IPS-15b (cell line): ENCODE results near the gene DDB1.

Experiments used
- H3K27me3 ChIP-seq: one replicate; pipeline ENCODE4 v1.6.1; 2013; ENCODE audit warnings: low read length; ENCODE audit not compliant: control insufficient read depth, insufficient read depth
- H3K36me3 ChIP-seq: one replicate; pipeline ENCODE4 v1.6.1; 2013; ENCODE audit warnings: low read length; ENCODE audit not compliant: control insufficient read depth, insufficient read depth
- H3K4me1 ChIP-seq: one replicate; pipeline ENCODE4 v1.6.1; 2013; ENCODE audit warnings: mild to moderate bottlenecking, low read length; ENCODE audit not compliant: control insufficient read depth, insufficient read depth
- H3K4me3 ChIP-seq: one replicate; pipeline ENCODE4 v1.5.1; 2013; ENCODE audit warnings: low read depth, low read length
- H3K9ac ChIP-seq: one replicate; pipeline ENCODE4 v1.6.1; 2013; ENCODE audit warnings: low read depth, mild to moderate bottlenecking, low read length
- H3K9me3 ChIP-seq: one replicate; pipeline ENCODE4 v1.6.1; 2013; ENCODE audit warnings: mild to moderate bottlenecking, low read length; ENCODE audit not compliant: control insufficient read depth, insufficient read depth

The DDB1 gene

GRCh38 chr11:61364012-61364675, 31.2 kb upstream of the DDB1 start:
- Histone ChIP-seq H3K4me1 (no peaks in the 10 kb centered on the region), H3K27me3 (no peaks in the 10 kb centered on the region), H3K4me3 (no peak overlapping the region), H3K9me3 (no peaks in the 10 kb centered on the region), H3K9ac (no peak overlapping the region), H3K36me3 (peaks cover 36% of the 10 kb centered on the region)

- no peaks in the 10 kb centered on the region for H3K9me3 ChIP-seq
- no peaks in the 10 kb centered on the region for H3K4me1 ChIP-seq
- peak overlapping the region; percentile 93 for H3K4me3 ChIP-seq
- peak overlapping the region; percentile 99 for H3K9ac ChIP-seq
- no peaks in the 10 kb centered on the region for H3K27me3 ChIP-seq
- H3K36me3 ChIP-seq, result peaks cover 23% of the 10 kb centered on the region
Observed at GRCh38 chr11:61362542-61362875, 29.6 kb upstream of the DDB1 start.

- no peaks in the 10 kb centered on the region for H3K9me3 ChIP-seq
- H3K36me3 ChIP-seq, result peaks cover 17% of the 10 kb centered on the region
- H3K4me3 ChIP-seq, result peak within 1 kb of the TSS; percentile 93
- H3K9ac ChIP-seq, result peak within 1 kb of the TSS; percentile 99
- H3K27me3 ChIP-seq, result no peaks in the 10 kb centered on the region
- H3K4me1 ChIP-seq, result no peaks in the 10 kb centered on the region
Observed at GRCh38 chr11:61361741-61362541, 29.0 kb upstream of the DDB1 start, which contains the start of the genes CYB561A3 and TMEM138. Gene CYB561A3 (minus strand): TSS chr11:61361882. CDS start chr11:61356713, 5,169 bp downstream. Gene TMEM138 (plus strand): TSS chr11:61362374. CDS start chr11:61364391, 2,017 bp downstream.

GRCh38 chr11:61361237-61361740, 28.4 kb upstream of the DDB1 start:
- Histone ChIP-seq H3K9me3 (no peaks in the 10 kb centered on the region), H3K9ac (peak overlapping the region; percentile 99), H3K36me3 (peaks cover 12% of the 10 kb centered on the region), H3K27me3 (no peaks in the 10 kb centered on the region), H3K4me3 (peak overlapping the region; percentile 93), H3K4me1 (no peaks in the 10 kb centered on the region)

GRCh38 chr11:61359516-61359915, 26.6 kb upstream of the DDB1 start:
- Histone ChIP-seq H3K4me3 (no peak overlapping the region), H3K9ac (no peak overlapping the region), H3K27me3 (no peaks in the 10 kb centered on the region), H3K4me1 (no peaks in the 10 kb centered on the region), H3K9me3 (no peaks in the 10 kb centered on the region), H3K36me3 (peaks cover 5% of the 10 kb centered on the region)

GRCh38 chr11:61358566-61358965, 25.7 kb upstream of the DDB1 start:
- Histone ChIP-seq H3K9me3 (no peaks in the 10 kb centered on the region), H3K27me3 (no peaks in the 10 kb centered on the region), H3K4me3 (no peak overlapping the region), H3K4me1 (no peaks in the 10 kb centered on the region), H3K9ac (no peak overlapping the region), H3K36me3 (no peaks in the 10 kb centered on the region)

GRCh38 chr11:61357894-61358239, 25.0 kb upstream of the DDB1 start:
- Histone ChIP-seq H3K9me3 (no peaks in the 10 kb centered on the region), H3K36me3 (no peaks in the 10 kb centered on the region), H3K4me3 (no peak overlapping the region), H3K9ac (no peak overlapping the region), H3K27me3 (no peaks in the 10 kb centered on the region), H3K4me1 (no peaks in the 10 kb centered on the region)

GRCh38 chr11:61357233-61357893, 24.5 kb upstream of the DDB1 start:
- H3K27me3 ChIP-seq, result no peaks in the 10 kb centered on the region
- no peaks in the 10 kb centered on the region for H3K9me3 ChIP-seq
- no peaks in the 10 kb centered on the region for H3K4me1 ChIP-seq
- no peak overlapping the region for H3K9ac ChIP-seq
- no peaks in the 10 kb centered on the region for H3K36me3 ChIP-seq
- no peak overlapping the region for H3K4me3 ChIP-seq

GRCh38 chr11:61356706-61357105, 23.8 kb upstream of the DDB1 start:
- H3K9ac ChIP-seq, result no peak overlapping the region
- no peaks in the 10 kb centered on the region for H3K27me3 ChIP-seq
- no peak overlapping the region for H3K4me3 ChIP-seq
- H3K9me3 ChIP-seq, result no peaks in the 10 kb centered on the region
- H3K4me1 ChIP-seq, result no peaks in the 10 kb centered on the region
- no peaks in the 10 kb centered on the region for H3K36me3 ChIP-seq

- Histone ChIP-seq H3K36me3 (no peaks in the 10 kb centered on the region), H3K9ac (no peak overlapping the region), H3K27me3 (no peaks in the 10 kb centered on the region), H3K9me3 (no peaks in the 10 kb centered on the region), H3K4me1 (no peaks in the 10 kb centered on the region), H3K4me3 (no peak overlapping the region)
Observed at GRCh38 chr11:61354208-61354607, 21.3 kb upstream of the DDB1 start.

- Histone ChIP-seq H3K9me3 (no peaks in the 10 kb centered on the region), H3K36me3 (no peaks in the 10 kb centered on the region), H3K9ac (no peak overlapping the region), H3K4me1 (no peaks in the 10 kb centered on the region), H3K27me3 (no peaks in the 10 kb centered on the region), H3K4me3 (no peak overlapping the region)
Observed at GRCh38 chr11:61353131-61354067, 20.5 kb upstream of the DDB1 start.
